ENCODE data around the gene SULT2B1.

- TF ChIP-seq CTCF (IDR thresholded peaks at IDR 0.05) (no peak), POLR2A (IDR thresholded peaks at IDR 0.05) (no peak)
Observed at GRCh38 chr19:48595833-48596232, 43.9 kb downstream of the SULT2B1 start.

Measured in body of pancreas (tissue), 4 donors.